GM12801 (cell line): ENCODE data around the gene BTG1.

Experiments
- CTCF ChIP-seq: IDR thresholded peaks from one replicate; pipeline ENCODE4 v1.5.1; 2011; ENCODE audit warnings: control low read depth; ENCODE audit not compliant: insufficient read length; ENCODE audit errors: extremely low read depth

Gene BTG1

GRCh38 chr12:92142251-92142926 lies 3.3 kb downstream of the BTG1 start:
- no peak for TF ChIP-seq CTCF

DNA sequence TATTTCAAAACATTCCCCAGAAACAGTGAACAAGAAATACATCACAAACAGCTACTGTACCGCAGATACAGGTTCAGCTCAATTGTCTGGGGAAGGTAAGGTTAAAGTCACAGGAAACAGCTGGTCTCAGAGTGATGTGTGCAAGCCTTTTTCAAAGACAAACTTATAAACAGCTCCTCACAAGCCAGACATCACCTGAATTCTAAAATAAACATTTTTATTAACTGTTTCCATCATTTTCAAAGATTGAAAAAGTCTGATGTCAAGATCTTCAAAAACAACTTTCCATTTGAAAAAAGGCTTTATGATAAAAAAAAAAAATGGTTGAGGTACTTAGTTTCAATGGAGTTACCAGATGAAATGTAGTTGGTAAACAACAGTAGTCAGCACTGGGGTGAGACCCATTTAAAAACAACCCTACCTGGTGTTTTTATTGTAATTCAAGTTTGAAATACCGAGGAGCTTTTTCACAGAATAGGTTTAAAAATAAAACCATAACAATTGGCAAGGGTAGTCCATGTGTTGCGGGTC lies 4.0 kb downstream of the BTG1 start:
- no peak for TF ChIP-seq CTCF

DNA sequence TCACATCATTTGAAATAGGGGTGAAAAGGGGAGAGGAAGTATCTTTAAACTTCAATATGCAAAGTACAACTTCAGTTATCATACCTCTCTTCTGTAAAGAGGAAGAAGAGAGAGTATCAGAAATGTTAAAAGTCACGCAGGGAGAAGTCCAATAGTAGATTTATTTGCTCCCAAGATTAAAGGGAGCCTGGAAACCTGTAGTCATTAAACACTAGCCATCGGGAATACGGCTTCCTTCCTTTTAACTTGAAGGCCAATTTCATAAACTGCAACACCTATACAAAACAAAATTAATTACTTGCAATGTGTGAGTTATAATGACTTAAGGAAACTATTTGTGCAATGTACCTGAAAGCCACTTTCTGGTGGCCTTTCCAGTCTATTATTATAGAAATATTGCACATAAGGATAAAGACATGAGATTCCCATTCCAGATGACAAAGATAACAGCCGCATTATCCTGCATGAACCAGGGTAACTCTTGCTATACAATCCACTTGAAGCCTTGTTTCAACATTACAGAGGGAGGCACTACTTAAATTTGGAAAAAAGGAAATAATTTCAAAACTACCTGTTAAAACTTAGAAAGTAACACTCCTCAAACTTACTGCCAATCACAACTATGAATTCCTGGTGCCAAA lies 4.6 kb downstream of the BTG1 start:
- no peak for TF ChIP-seq CTCF

GRCh38 chr12:92140156-92140555 lies 5.5 kb downstream of the BTG1 start:
- TF ChIP-seq CTCF: no peak

DNA sequence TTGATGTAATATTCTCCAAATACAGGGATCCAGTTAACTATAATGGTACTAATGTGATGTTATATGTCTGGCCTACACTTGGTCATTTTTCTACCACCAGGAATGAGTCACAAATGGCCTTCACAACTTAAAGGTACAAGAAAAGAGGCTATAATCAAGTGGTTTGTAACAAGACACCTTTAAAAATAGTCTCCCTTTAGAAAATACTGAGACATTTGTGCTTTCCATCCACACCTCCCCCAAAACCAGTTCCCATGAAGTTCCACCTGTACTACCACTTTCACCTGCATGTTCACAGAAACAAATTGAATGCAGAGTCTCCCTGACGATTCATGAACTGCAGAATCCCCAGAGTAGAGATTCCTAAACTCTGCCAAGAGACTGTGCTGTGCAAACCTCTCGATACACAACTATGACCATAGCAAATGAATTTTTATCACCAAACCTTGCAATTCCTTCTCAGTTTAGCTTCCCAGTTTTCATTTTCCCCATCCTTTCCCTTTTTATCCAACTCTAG lies 6.0 kb downstream of the BTG1 start:
- no peak for TF ChIP-seq CTCF

DNA sequence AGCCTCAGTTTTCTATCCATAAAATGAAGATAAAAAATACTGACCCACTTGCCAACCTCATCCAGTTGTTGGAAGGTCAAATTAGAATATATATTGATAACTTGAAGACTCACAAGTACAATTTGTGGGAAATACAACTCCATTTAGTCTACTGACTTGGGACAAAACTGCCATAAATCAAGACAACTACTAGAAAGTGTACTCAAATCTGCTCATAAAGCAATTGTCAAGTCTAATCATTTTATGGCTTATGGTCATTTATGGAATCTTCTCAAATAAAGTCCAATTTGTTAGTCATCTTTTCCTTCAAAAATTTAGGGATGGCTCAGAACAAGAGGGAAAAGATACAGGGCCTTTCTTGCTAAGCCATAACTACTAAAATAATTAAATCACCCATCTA lies 7.0 kb downstream of the BTG1 start:
- no peak for TF ChIP-seq CTCF

GRCh38 chr12:92138144-92138543 lies 7.5 kb downstream of the BTG1 start:
- no peak for TF ChIP-seq CTCF
